Stomach (tissue), 9 donors: ENCODE results near the gene EXOC4. TPM values are rescaled to one million over a fixed set of nuclear protein-coding genes. Genes with fewer than 3 reads are reported as not detected.
"Not testable (repeated sequence)": the region's sequence is repeated elsewhere in the genome, so short reads cannot be mapped to it uniquely, and the experiment has no call there.

ENCODE experiments used
- DNase-seq, 2 donors: peaks; one replicate each; pipeline versions ENCODE4 v3.0.0 to v3.0.0-alpha.2; 2013 to 2019
- H3K27ac ChIP-seq, 5 donors: fragments of 200-600 bp in 4 of 5; sonication (generic) in 4 of 5; one replicate each; pipeline ENCODE4 v1.5.1; 2013 to 2019; ENCODE audit warnings: mild to moderate bottlenecking in 1 of 5, moderate library complexity in 1 of 5
- H3K27me3 ChIP-seq, 3 donors: fragments of 200-600 bp; sonication (generic); one replicate each; pipeline ENCODE4 v1.5.1; 2017 to 2019; ENCODE audit warnings: mixed run types in 1 of 3
- H3K36me3 ChIP-seq, 4 donors: fragments of 200-600 bp; sonication (generic); 1 replicate in 3 of 4; 2 replicates in 1 of 4; pipeline ENCODE4 v1.5.1; 2016 to 2019
- H3K4me1 ChIP-seq, 4 donors: fragments of 200-600 bp; sonication (generic); one replicate each; pipeline ENCODE4 v1.5.1; 2016 to 2019
- H3K4me3 ChIP-seq, 4 donors: fragments of 200-600 bp; sonication (generic) in 3 of 4; one replicate each; pipeline ENCODE4 v1.5.1; 2016 to 2019; ENCODE audit warnings: mild to moderate bottlenecking in 1 of 4
- H3K9me3 ChIP-seq, 4 donors: fragments of 200-600 bp; sonication (generic); one replicate each; pipeline ENCODE4 v1.5.1; 2016 to 2019
- EP300 ChIP-seq: sonication (generic); formaldehyde crosslinking; IDR thresholded peaks from one replicate; pipeline ENCODE4 v1.6.1; 2017; ENCODE audit warnings: antibody characterized with exemption
- POLR2A ChIP-seq, 4 donors: fragments of 450-650 bp; IDR thresholded peaks; one replicate each; pipeline ENCODE4 v1.6.1; 2016; ENCODE audit warnings: antibody characterized with exemption in 4 of 4, control low read depth in 2 of 4, mild to moderate bottlenecking in 1 of 4, moderate library complexity in 1 of 4
- POLR2AphosphoS5 ChIP-seq, 3 donors: sonication (generic); formaldehyde crosslinking; IDR thresholded peaks; one replicate each; pipeline ENCODE4 v1.6.1; 2016; ENCODE audit warnings: antibody characterized with exemption in 3 of 3
- WGBS, 5 donors: extraction: QIAGEN DNeasy Blood & Tissue Kit in 3 of 5; methylation state at CpG; one replicate each; pipeline versions ENCODE4 v1.1.5 to v1.1.7; 2013 to 2018; 5-methylcytosine and 5-hydroxymethylcytosine counted together
- intact Hi-C: fragments of 100-400 bp; cut with DNase I; formaldehyde crosslinking; loops from one replicate; pipeline ENCODE4 v1.15.1; 2023; ENCODE audit warnings: low total_unique reads
- polyA plus RNA-seq, 3 donors: library from polyadenylated mRNA; stranded (reverse); fragments of 200-250 nt; gene quantifications; one replicate each; pipeline ENCODE4 v1.2.3, GENCODE V29; 2013
- total RNA-seq, 5 donors: library from RNA; depleted of rRNA; stranded (reverse); fragments of >200 nt; gene quantifications; one replicate each; pipeline versions ENCODE4 v1.1.0 to v1.2.3, GENCODE V29; 2014 to 2016
- TF ChIP-seq, protein P1 (sequence below), 7 experiments: fragments of 450-650 bp in 4 of 7; fragments of 200-600 bp in 3 of 7; sonication (generic) in 3 of 7; IDR thresholded peaks; one replicate each; pipeline ENCODE4 v1.5.1; 2016 to 2019; ENCODE audit warnings: antibody characterized with exemption in 7 of 7, control low read depth in 2 of 7, mild to moderate bottlenecking in 1 of 7
- donor health status: healthy with polysubstance abuse.
- donor health status: Bipolar disorder and iron deficiency.
- donor health status: healthy.

EXOC4 gene
- total and polyA plus RNA-seq, 8 donors, result 14.1 to 339 (median 61.1) TPM

DNA sequence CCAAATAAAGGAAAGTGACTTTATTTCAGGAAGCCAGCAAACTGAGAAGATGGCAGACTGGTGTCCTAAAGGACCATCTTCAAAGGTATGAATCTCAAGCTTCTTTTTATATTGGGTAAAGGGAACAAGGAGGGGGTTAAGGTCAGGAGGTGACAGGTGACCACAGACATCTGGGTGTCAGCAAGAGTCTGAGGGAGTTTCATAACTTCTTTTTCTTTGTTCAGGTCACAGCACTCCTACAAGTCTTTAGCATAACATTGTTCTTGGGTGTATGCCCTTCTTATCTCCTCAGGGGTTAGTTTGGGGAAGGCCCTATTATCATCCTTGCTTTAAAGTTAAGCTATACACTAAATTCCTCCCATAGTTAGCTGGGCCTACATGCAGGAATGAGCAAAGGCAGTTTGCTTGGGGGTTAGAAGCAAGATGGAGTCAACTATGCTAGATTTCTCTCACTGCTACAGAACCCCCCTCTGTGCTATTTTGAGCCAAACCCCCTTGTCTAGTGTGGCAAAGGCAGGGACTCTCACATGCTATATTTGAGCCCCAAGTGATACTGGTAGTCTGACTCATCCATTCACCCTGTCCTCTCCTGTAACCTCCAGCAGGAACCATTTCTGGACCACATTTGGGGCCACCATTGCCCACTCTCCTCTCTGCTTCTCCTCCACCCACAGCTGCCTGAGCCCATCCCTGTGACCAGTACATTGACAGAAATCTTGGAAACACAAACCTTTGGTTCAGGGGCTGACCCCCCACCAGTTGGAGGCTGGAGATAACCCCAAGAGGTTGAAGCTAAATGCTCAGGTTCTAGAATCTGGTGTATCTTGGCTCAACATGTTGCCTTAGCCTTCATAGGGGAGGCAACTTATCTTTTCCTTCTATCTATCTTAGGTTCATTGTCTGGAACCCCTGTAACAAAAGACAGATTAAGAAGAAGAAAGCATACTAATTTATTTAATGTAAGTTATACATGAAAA is 818.8 kb downstream of the EXOC4 start:
- Histone ChIP-seq H3K36me3 (peaks cover 0 to 35% (median 7%) of the 10 kb centered on the region in 4 donors), H3K4me1 (no peaks in the 10 kb centered on the region), H3K27me3 (no peaks in the 10 kb centered on the region), H3K9me3 (no peaks in the 10 kb centered on the region), H3K4me3 (no peak overlapping the region), H3K27ac (no peak overlapping the region)
- intact Hi-C loops, result no loop called here
- no peak for TF ChIP-seq POLR2AphosphoS5 (IDR thresholded peaks at IDR 0.05)
- TF ChIP-seq, protein P1, sequence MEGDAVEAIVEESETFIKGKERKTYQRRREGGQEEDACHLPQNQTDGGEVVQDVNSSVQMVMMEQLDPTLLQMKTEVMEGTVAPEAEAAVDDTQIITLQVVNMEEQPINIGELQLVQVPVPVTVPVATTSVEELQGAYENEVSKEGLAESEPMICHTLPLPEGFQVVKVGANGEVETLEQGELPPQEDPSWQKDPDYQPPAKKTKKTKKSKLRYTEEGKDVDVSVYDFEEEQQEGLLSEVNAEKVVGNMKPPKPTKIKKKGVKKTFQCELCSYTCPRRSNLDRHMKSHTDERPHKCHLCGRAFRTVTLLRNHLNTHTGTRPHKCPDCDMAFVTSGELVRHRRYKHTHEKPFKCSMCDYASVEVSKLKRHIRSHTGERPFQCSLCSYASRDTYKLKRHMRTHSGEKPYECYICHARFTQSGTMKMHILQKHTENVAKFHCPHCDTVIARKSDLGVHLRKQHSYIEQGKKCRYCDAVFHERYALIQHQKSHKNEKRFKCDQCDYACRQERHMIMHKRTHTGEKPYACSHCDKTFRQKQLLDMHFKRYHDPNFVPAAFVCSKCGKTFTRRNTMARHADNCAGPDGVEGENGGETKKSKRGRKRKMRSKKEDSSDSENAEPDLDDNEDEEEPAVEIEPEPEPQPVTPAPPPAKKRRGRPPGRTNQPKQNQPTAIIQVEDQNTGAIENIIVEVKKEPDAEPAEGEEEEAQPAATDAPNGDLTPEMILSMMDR (IDR thresholded peaks at IDR 0.05), result no peak
- DNase-seq, result no peak

DNA sequence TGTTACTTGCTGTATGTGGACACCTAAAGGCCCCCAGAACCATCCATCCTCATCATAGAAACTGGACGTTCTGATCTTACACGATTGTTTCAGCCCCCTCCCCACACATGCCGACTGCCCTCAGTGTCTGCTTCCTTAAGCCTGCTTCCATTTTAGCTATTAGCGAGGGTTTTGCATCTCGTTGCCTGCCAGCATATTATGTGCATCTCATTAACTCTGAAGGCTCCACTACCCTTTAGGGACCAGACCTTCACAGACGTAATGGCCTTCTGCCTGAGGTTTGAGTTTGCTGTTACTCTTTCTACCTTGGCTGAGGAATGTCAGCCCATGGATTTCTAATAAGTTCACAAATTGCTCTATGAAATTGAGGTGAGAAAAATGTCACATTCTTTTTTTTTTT is 820.4 kb downstream of the EXOC4 start:
- peaks cover 0 to 29% (median 6%) of the 10 kb centered on the region in 4 donors for H3K36me3 ChIP-seq
- H3K9me3 ChIP-seq, result no peaks in the 10 kb centered on the region
- no peak overlapping the region for H3K27ac ChIP-seq
- no peak overlapping the region for H3K4me3 ChIP-seq
- no peaks in the 10 kb centered on the region for H3K4me1 ChIP-seq
- DNase-seq, result peak in 1 of 2 donors; percentile 6
- intact Hi-C loops, result no loop called here
- TF ChIP-seq POLR2AphosphoS5 (IDR thresholded peaks at IDR 0.05) (no peak), EP300 (no peak), POLR2A (IDR thresholded peaks at IDR 0.05) (no peak)
- TF ChIP-seq, protein P1 (IDR thresholded peaks at IDR 0.05), result no peak
- 73 to 90% (median 85%) methylated on average over 6 of the region's 6 CpGs for WGBS, 5 donors
- H3K27me3 ChIP-seq, result no peaks in the 10 kb centered on the region

DNA sequence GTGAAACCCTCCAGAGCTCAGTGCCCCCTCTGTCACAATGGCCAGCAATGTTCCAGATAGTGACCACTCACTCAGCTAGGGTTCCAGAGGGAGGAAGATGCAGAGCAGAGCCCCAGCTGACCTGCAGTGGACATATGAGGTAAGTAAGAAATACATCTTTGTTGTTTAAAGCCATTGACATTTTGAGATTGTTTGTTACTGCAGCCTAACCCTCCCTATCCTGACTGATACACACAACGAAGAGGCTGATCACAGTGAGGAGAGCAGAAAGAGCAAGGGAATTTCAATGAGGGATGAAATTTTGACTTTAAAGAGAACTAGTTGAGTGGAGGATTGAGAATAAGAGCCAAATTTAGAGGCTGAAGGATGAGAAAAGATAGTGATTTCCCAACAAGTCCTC is 822.9 kb downstream of the EXOC4 start:
- TF ChIP-seq POLR2A (IDR thresholded peaks at IDR 0.05) (no peak), EP300 (no peak), POLR2AphosphoS5 (IDR thresholded peaks at IDR 0.05) (no peak)
- TF ChIP-seq, protein P1 (IDR thresholded peaks at IDR 0.05), result no peak
- Histone ChIP-seq H3K27me3 (no peaks in the 10 kb centered on the region), H3K27ac (no peak overlapping the region), H3K36me3 (peaks cover 0 to 29% (median 6%) of the 10 kb centered on the region in 4 donors), H3K9me3 (no peaks in the 10 kb centered on the region), H3K4me1 (no peaks in the 10 kb centered on the region), H3K4me3 (no peak overlapping the region)
- 16 to 93% (median 83%) methylated on average over 1 of the region's 1 CpG for WGBS, 5 donors
- intact Hi-C loops, result no loop called here
- no peak for DNase-seq

DNA sequence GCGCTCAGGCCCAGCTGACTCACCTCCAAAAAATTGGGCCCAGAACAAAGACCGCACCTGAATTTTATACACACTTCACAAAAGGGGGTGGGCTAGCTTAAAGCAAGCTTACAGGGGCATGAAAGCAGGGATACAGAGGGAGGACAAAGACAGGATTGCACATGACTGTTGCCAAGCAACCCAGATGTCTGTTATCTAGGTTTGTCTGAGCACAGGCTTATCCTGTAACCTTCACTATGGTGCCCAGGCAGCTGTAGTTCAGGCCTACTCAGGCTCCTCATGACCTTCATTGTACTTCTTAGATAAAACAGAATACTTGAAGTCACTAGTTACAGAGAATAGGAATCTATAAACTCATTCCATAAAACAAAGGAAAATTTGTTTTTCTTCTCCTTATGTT is 824.7 kb downstream of the EXOC4 start:
- H3K27me3 ChIP-seq, DNase-seq, H3K4me3 ChIP-seq, intact Hi-C loops, H3K9me3 ChIP-seq, H3K4me1 ChIP-seq, H3K27ac ChIP-seq: not testable (repeated sequence)
- H3K36me3 ChIP-seq, result peaks cover 0 to 29% (median 6%) of the 10 kb centered on the region in 4 donors
- WGBS, 5 donors, result 91 to 100% (median 97%) methylated on average over 2 of the region's 2 CpGs

DNA sequence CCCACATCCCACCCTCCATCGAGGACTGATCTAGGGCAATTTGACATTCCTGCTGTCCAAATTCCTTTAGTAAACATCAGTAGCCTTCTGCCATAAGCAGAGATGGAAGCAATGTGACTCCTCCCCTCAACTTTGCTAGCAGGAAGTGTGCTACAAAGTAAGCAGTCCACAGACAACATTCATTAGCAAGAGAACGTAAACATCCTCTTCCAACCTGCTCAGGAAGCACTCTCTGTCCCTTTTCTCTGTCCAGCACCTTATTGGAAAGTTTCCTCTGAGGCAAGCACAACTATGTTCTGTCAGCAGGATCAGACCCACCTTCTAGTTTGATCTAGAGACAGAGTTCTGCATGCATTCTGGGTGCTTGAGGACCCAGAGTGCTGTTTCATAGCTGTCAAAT is 826.1 kb downstream of the EXOC4 start:
- no peaks in the 10 kb centered on the region for H3K4me1 ChIP-seq
- no peak for TF ChIP-seq EP300
- TF ChIP-seq, protein P1 (IDR thresholded peaks at IDR 0.05), result no peak
- TF ChIP-seq POLR2A (IDR thresholded peaks at IDR 0.05), result no peak
- no peak for TF ChIP-seq POLR2AphosphoS5 (IDR thresholded peaks at IDR 0.05)
- no peak overlapping the region for H3K4me3 ChIP-seq
- H3K9me3 ChIP-seq, result no peaks in the 10 kb centered on the region
- 38 to 65% (median 46%) methylated on average over 2 of the region's 2 CpGs for WGBS, 5 donors
- no peaks in the 10 kb centered on the region for H3K27me3 ChIP-seq
- H3K27ac ChIP-seq, result no peak overlapping the region
- peak in 1 of 2 donors; percentile 12 for DNase-seq
- peaks cover 0 to 22% (median 5%) of the 10 kb centered on the region in 4 donors for H3K36me3 ChIP-seq
- intact Hi-C loops, result no loop called here
